ENCODE data around the gene POLK. TPM values are rescaled to one million over a fixed set of nuclear protein-coding genes. Genes with fewer than 3 reads are reported as not detected.

Gene POLK
- total RNA-seq, 1 experiment from 2014 or later, result 30.2 TPM

DNA sequence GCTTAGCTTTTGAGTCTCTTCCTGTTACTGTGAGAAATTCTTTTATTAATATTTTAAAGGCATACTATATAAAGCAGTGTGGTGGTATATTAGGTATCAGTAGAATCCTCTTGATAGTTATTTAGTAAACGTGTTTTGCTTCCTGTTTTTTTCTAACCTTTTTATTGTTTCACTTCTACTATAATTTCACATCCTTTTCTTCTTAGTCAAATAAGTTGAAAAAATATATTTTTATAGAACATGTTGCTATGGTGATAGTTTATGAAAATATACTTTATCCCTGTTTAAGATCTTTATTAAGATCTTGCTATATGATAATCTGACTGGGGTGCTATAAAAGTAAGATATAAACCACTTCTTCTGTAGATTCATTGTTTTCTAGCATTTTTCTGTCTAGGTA is 2.1 kb downstream of the POLK start:
- ChIA-PET POLR2A (interaction anchor here (5.4 kb wide), 1 partner anchor 175 kb away, joined by 52 read pairs; the partner anchor contains the start of gene HMGCR), CTCF (no interaction called here)
- Mint-ChIP-seq H3K27me3 (ENCODE audit: insufficient read depth, unreplicated experiment) (no peaks in the 10 kb centered on the region), H3K4me1 (ENCODE audit: insufficient read depth, unreplicated experiment) (peaks cover 21% of the 10 kb centered on the region), H3K27ac (ENCODE audit: low read depth, unreplicated experiment) (peak overlapping the region; percentile 42), H3K36me3 (ENCODE audit: insufficient read depth, unreplicated experiment) (no peaks in the 10 kb centered on the region), H3K4me3 (ENCODE audit: unreplicated experiment) (no peak overlapping the region), H3K9me3 (ENCODE audit: unreplicated experiment) (no peaks in the 10 kb centered on the region)
- TF ChIP-seq, protein P1, sequence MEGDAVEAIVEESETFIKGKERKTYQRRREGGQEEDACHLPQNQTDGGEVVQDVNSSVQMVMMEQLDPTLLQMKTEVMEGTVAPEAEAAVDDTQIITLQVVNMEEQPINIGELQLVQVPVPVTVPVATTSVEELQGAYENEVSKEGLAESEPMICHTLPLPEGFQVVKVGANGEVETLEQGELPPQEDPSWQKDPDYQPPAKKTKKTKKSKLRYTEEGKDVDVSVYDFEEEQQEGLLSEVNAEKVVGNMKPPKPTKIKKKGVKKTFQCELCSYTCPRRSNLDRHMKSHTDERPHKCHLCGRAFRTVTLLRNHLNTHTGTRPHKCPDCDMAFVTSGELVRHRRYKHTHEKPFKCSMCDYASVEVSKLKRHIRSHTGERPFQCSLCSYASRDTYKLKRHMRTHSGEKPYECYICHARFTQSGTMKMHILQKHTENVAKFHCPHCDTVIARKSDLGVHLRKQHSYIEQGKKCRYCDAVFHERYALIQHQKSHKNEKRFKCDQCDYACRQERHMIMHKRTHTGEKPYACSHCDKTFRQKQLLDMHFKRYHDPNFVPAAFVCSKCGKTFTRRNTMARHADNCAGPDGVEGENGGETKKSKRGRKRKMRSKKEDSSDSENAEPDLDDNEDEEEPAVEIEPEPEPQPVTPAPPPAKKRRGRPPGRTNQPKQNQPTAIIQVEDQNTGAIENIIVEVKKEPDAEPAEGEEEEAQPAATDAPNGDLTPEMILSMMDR (IDR thresholded peaks at IDR 0.05; ENCODE audit: unreplicated experiment), result no peak
- BruUV-seq (replicated peaks), result no TSS peak
- intact Hi-C loops (cut with micrococcal nuclease), result loop anchor here (5.0 kb wide), 2 partner anchors 53 to 168 kb away; no protein-coding TSS in a partner anchor
- no peak for DNase-seq (ENCODE audit: unreplicated experiment)

DNA sequence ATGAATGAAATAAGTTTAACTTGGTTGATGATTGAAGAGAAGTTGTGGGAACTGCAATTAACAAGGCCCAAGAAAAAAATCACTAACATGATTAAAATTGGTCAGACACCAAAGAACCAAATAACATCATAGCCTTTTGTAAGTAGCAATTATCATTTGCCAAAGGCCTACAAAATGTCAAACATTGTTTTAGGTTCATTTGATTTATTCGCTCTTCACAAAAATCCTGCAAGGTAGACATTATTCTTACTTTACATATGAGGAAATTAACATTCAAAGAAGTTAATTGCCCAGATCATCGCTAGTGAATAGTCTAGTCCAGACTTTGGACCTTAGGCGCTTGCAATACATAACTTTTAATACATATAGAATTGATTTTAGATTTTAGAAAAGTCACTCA is 2.6 kb downstream of the POLK start:
- H3K27ac Mint-ChIP-seq (ENCODE audit: low read depth, unreplicated experiment), result peak overlapping the region; percentile 42
- no peak for DNase-seq (ENCODE audit: unreplicated experiment)
- no peak overlapping the region for H3K4me3 Mint-ChIP-seq (ENCODE audit: unreplicated experiment)
- H3K27me3 Mint-ChIP-seq (ENCODE audit: insufficient read depth, unreplicated experiment), result no peaks in the 10 kb centered on the region
- H3K9me3 Mint-ChIP-seq (ENCODE audit: unreplicated experiment), result no peaks in the 10 kb centered on the region
- TF ChIP-seq, protein P1 (IDR thresholded peaks at IDR 0.05; ENCODE audit: unreplicated experiment), result no peak
- intact Hi-C loops (cut with micrococcal nuclease), result loop anchor here (5.0 kb wide), 2 partner anchors 53 to 168 kb away; no protein-coding TSS in a partner anchor
- ChIA-PET POLR2A (interaction anchor here (5.4 kb wide), 1 partner anchor 175 kb away, joined by 52 read pairs; the partner anchor contains the start of gene HMGCR), CTCF (no interaction called here)
- BruUV-seq (replicated peaks), result no TSS peak
- peaks cover 23% of the 10 kb centered on the region for H3K4me1 Mint-ChIP-seq (ENCODE audit: insufficient read depth, unreplicated experiment)
- no peaks in the 10 kb centered on the region for H3K36me3 Mint-ChIP-seq (ENCODE audit: insufficient read depth, unreplicated experiment)

DNA sequence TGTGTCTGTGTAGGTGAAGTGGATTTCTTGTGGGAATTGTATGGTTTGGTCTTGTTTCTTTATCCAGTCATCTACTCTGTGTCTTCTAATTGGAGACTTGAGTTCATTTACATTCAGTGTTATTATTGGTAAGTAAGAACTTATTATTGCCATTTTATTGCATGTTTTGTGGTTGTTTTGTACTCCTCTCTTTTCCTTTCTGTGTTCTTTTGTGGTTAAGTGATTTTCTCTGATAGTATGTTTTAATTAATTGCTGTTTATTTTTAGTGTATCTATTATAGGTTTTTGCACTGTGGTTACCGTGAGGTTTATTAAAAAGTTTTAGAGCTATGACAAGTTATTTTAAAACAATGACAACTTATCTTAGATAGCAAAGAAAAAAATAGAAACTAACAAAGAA is 8.1 kb downstream of the POLK start:
- CTCF ChIA-PET, result interaction anchor here (0.6 kb wide), 1 partner anchor 123 kb away, joined by 3 read pairs; no protein-coding TSS in a partner anchor

GRCh38 chr5:75521195-75521594 is 9.5 kb downstream of the POLK start:
- H3K4me1 Mint-ChIP-seq (ENCODE audit: insufficient read depth, unreplicated experiment), result peaks cover 19% of the 10 kb centered on the region
- ChIA-PET CTCF (interaction anchor here (0.7 to 1.3 kb wide), 2 partner anchors 14 to 138 kb away, joined by 3 to 4 read pairs; no protein-coding TSS in a partner anchor), POLR2A (interaction anchor here (3.8 kb wide), 1 partner anchor 10 kb away, joined by 30 read pairs; the partner anchor contains the start of genes CERT1 and POLK)
- no peak overlapping the region for H3K4me3 Mint-ChIP-seq (ENCODE audit: unreplicated experiment)
- no peaks in the 10 kb centered on the region for H3K27me3 Mint-ChIP-seq (ENCODE audit: insufficient read depth, unreplicated experiment)
- no peaks in the 10 kb centered on the region for H3K36me3 Mint-ChIP-seq (ENCODE audit: insufficient read depth, unreplicated experiment)
- intact Hi-C loops (cut with micrococcal nuclease), result no loop called here
- BruUV-seq (replicated peaks), result no TSS peak
- H3K27ac Mint-ChIP-seq (ENCODE audit: low read depth, unreplicated experiment), result no peak overlapping the region
- TF ChIP-seq, protein P1 (IDR thresholded peaks at IDR 0.05; ENCODE audit: unreplicated experiment), result no peak
- peaks cover 6% of the 10 kb centered on the region for H3K9me3 Mint-ChIP-seq (ENCODE audit: unreplicated experiment)
- no peak for DNase-seq (ENCODE audit: unreplicated experiment)

More for the DNA sequence above, 8.1 kb downstream of the POLK start:
- no peaks in the 10 kb centered on the region for H3K36me3 Mint-ChIP-seq (ENCODE audit: insufficient read depth, unreplicated experiment)
- no TSS peak for BruUV-seq (replicated peaks)
- H3K9me3 Mint-ChIP-seq (ENCODE audit: unreplicated experiment), result peaks cover 6% of the 10 kb centered on the region
- H3K4me1 Mint-ChIP-seq (ENCODE audit: insufficient read depth, unreplicated experiment), result peaks cover 13% of the 10 kb centered on the region
- no peak for DNase-seq (ENCODE audit: unreplicated experiment)
- H3K4me3 Mint-ChIP-seq (ENCODE audit: unreplicated experiment), result no peak overlapping the region
- intact Hi-C loops (cut with micrococcal nuclease), result no loop called here
- TF ChIP-seq, protein P1 (IDR thresholded peaks at IDR 0.05; ENCODE audit: unreplicated experiment), result no peak
- POLR2A ChIA-PET, result interaction anchor here (1.1 to 3.8 kb wide), 2 partner anchors 8 to 25 kb away, joined by 3 to 30 read pairs; partner anchors contain the start of genes CERT1 and POLK
- no peak overlapping the region for H3K27ac Mint-ChIP-seq (ENCODE audit: low read depth, unreplicated experiment)
- no peaks in the 10 kb centered on the region for H3K27me3 Mint-ChIP-seq (ENCODE audit: insufficient read depth, unreplicated experiment)
